ENCODE results near the gene CPNE5. TPM values are rescaled to one million over a fixed set of nuclear protein-coding genes. Genes with fewer than 3 reads are reported as not detected.

CPNE5 gene
- total and polyA plus RNA-seq, 2 donors (not counting 1 experiment from before 2014, with no cell fraction given) = 0.02 TPM; not detected in 1

GRCh38 chr6:36765594-36766398 lies 73.4 kb downstream of the CPNE5 start:
- Histone ChIP-seq H3K4me3 (replicated peaks in 1 of 4; ENCODE audit: control extremely low read depth in 1 of 4, insufficient read depth in 1 of 4, low read depth in 3 of 4, low read length in 4 of 4) (peak overlapping the region in 1 of 4 experiments; percentile 12), H3K4me2 (ENCODE audit: extremely low read depth, insufficient read depth, low read length) (peak overlapping the region; percentile 21), H2AFZ (ENCODE audit: low read length) (no peak overlapping the region), H3K36me3 (ENCODE audit: control insufficient read depth, insufficient read depth, low read length) (no peaks in the 10 kb centered on the region), H3K4me1 (ENCODE audit: control insufficient read depth, extremely low read depth, insufficient read depth, low read length) (peaks cover 17% of the 10 kb centered on the region), H3K9me3 (ENCODE audit: control insufficient read depth, insufficient read depth, low read depth, low read length) (no peaks in the 10 kb centered on the region), H3K27me3 (ENCODE audit: control insufficient read depth, insufficient read depth, low read length) (peaks cover 2% of the 10 kb centered on the region), H3K79me2 (ENCODE audit: control insufficient read depth, insufficient read depth, low read length) (no peaks in the 10 kb centered on the region), H3K9ac (ENCODE audit: insufficient read depth, low read length) (no peak overlapping the region), H4K20me1 (ENCODE audit: control insufficient read depth, extremely low read depth, insufficient read depth, low read length) (no peaks in the 10 kb centered on the region), H3K27ac (ENCODE audit: insufficient read depth, low read length) (no peak overlapping the region)
- peak; percentile 69 to 83 for DNase-seq (ENCODE audit: low read depth in 2 of 2)
- TF ChIP-seq EZH2 (IDR thresholded peaks at IDR 0.05; ENCODE audit: low read length, missing control alignments) = no peak
- TF ChIP-seq, protein P1, sequence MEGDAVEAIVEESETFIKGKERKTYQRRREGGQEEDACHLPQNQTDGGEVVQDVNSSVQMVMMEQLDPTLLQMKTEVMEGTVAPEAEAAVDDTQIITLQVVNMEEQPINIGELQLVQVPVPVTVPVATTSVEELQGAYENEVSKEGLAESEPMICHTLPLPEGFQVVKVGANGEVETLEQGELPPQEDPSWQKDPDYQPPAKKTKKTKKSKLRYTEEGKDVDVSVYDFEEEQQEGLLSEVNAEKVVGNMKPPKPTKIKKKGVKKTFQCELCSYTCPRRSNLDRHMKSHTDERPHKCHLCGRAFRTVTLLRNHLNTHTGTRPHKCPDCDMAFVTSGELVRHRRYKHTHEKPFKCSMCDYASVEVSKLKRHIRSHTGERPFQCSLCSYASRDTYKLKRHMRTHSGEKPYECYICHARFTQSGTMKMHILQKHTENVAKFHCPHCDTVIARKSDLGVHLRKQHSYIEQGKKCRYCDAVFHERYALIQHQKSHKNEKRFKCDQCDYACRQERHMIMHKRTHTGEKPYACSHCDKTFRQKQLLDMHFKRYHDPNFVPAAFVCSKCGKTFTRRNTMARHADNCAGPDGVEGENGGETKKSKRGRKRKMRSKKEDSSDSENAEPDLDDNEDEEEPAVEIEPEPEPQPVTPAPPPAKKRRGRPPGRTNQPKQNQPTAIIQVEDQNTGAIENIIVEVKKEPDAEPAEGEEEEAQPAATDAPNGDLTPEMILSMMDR (conservative IDR thresholded peaks at IDR 0.05 in 1 of 2, IDR thresholded peaks at IDR 0.05 in 1 of 2; ENCODE audit: low read depth in 1 of 2, low read length in 2 of 2) = peak; percentile 94 to 97

DNA sequence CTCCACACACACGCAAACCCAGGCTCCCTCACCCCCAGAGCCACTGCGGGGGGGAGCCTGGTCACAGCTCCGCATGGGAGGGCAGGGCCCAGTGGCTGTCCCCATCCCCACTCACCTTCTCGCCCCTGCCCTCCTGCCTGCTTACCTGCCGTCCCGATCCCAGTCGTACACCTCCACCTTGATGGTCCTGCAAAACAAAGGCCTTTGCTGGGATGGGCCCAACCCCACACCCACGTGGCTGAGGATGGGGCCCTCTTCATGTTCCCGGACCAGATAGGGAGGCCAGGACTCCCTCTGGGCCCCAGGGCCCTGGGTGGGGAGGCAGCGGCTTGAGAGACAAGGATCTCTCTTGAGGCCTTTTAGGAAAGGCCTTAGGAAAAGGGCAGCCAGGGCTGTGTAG lies 74.1 kb downstream of the CPNE5 start:
- no peak overlapping the region for H2AFZ ChIP-seq (ENCODE audit: low read length)
- H3K36me3 ChIP-seq (ENCODE audit: control insufficient read depth, insufficient read depth, low read length) = no peaks in the 10 kb centered on the region
- no peak for TF ChIP-seq EZH2 (IDR thresholded peaks at IDR 0.05; ENCODE audit: low read length, missing control alignments)
- TF ChIP-seq, protein P1 (conservative IDR thresholded peaks at IDR 0.05 in 1 of 2, IDR thresholded peaks at IDR 0.05 in 1 of 2; ENCODE audit: low read depth in 1 of 2, low read length in 2 of 2) = no peak
- no peaks in the 10 kb centered on the region for H3K79me2 ChIP-seq (ENCODE audit: control insufficient read depth, insufficient read depth, low read length)
- H3K27ac ChIP-seq (ENCODE audit: insufficient read depth, low read length) = no peak overlapping the region
- H3K27me3 ChIP-seq (ENCODE audit: control insufficient read depth, insufficient read depth, low read length) = peaks cover 5% of the 10 kb centered on the region
- H3K4me2 ChIP-seq (ENCODE audit: extremely low read depth, insufficient read depth, low read length) = no peak overlapping the region
- no peak for DNase-seq (ENCODE audit: low read depth in 2 of 2)
- no peaks in the 10 kb centered on the region for H3K9me3 ChIP-seq (ENCODE audit: control insufficient read depth, insufficient read depth, low read depth, low read length)
- H4K20me1 ChIP-seq (ENCODE audit: control insufficient read depth, extremely low read depth, insufficient read depth, low read length) = no peaks in the 10 kb centered on the region
- H3K4me3 ChIP-seq (replicated peaks in 1 of 4; ENCODE audit: control extremely low read depth in 1 of 4, insufficient read depth in 1 of 4, low read depth in 3 of 4, low read length in 4 of 4) = no peak overlapping the region
- peaks cover 13% of the 10 kb centered on the region for H3K4me1 ChIP-seq (ENCODE audit: control insufficient read depth, extremely low read depth, insufficient read depth, low read length)
- no peak overlapping the region for H3K9ac ChIP-seq (ENCODE audit: insufficient read depth, low read length)

DNA sequence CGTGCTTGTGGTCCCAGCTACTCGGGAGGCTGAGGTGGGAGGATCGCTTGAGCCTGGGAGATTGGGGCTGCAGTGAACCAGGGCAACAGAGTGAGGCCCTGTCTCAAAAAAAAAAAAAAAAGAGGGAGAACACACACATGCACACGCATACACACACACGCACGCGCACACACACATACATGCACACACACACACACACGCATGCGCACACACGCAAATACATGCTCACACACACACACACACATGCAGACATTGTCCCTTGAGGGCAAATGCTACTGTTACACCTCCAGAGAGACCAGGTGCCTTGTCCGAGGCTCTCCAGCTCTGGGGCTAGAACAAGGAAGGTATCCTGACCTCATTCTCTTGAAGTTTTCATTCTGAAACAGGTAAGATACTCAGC lies 77.1 kb downstream of the CPNE5 start:
- Histone ChIP-seq H3K79me2 (ENCODE audit: control insufficient read depth, insufficient read depth, low read length) (no peaks in the 10 kb centered on the region), H3K27ac (ENCODE audit: insufficient read depth, low read length) (no peak overlapping the region), H3K36me3 (ENCODE audit: control insufficient read depth, insufficient read depth, low read length) (no peaks in the 10 kb centered on the region), H3K27me3 (ENCODE audit: control insufficient read depth, insufficient read depth, low read length) (peaks cover 5% of the 10 kb centered on the region), H3K9me3 (ENCODE audit: control insufficient read depth, insufficient read depth, low read depth, low read length) (no peaks in the 10 kb centered on the region), H3K4me3 (replicated peaks in 1 of 4; ENCODE audit: control extremely low read depth in 1 of 4, insufficient read depth in 1 of 4, low read depth in 3 of 4, low read length in 4 of 4) (no peak overlapping the region), H3K9ac (ENCODE audit: insufficient read depth, low read length) (no peak overlapping the region), H4K20me1 (ENCODE audit: control insufficient read depth, extremely low read depth, insufficient read depth, low read length) (no peaks in the 10 kb centered on the region), H3K4me2 (ENCODE audit: extremely low read depth, insufficient read depth, low read length) (no peak overlapping the region), H2AFZ (ENCODE audit: low read length) (no peak overlapping the region), H3K4me1 (ENCODE audit: control insufficient read depth, extremely low read depth, insufficient read depth, low read length) (peaks cover 4% of the 10 kb centered on the region)
- TF ChIP-seq, protein P1 (conservative IDR thresholded peaks at IDR 0.05 in 1 of 2, IDR thresholded peaks at IDR 0.05 in 1 of 2; ENCODE audit: low read depth in 1 of 2, low read length in 2 of 2) = no peak
- TF ChIP-seq EZH2 (IDR thresholded peaks at IDR 0.05; ENCODE audit: low read length, missing control alignments) = no peak
- DNase-seq (ENCODE audit: low read depth in 2 of 2) = no peak
